A673 (cell line): ENCODE results near the gene LRRN2.

Experiments used
- EZH2 ChIP-seq: fragments of 200-600 bp; sonication (generic); IDR thresholded peaks from 2 replicates; pipeline ENCODE4 v1.6.1; 2017; ENCODE audit warnings: borderline replicate concordance, low read depth, mild to moderate bottlenecking, mixed read lengths, antibody characterized with exemption, low read length; ENCODE audit not compliant: poor library complexity, severe bottlenecking
- TF ChIP-seq, protein P1 (sequence below): fragments of 300-800, 200-600 bp; sonication (generic); conservative IDR thresholded peaks from 2 replicates; pipeline ENCODE4 v1.5.1; 2017; ENCODE audit warnings: low read depth, mild to moderate bottlenecking, antibody characterized with exemption, low read length, moderate library complexity, mixed read lengths

GRCh38 chr1:204641455-204641854 is 44.1 kb downstream of the LRRN2 start:
- TF ChIP-seq, protein P1, sequence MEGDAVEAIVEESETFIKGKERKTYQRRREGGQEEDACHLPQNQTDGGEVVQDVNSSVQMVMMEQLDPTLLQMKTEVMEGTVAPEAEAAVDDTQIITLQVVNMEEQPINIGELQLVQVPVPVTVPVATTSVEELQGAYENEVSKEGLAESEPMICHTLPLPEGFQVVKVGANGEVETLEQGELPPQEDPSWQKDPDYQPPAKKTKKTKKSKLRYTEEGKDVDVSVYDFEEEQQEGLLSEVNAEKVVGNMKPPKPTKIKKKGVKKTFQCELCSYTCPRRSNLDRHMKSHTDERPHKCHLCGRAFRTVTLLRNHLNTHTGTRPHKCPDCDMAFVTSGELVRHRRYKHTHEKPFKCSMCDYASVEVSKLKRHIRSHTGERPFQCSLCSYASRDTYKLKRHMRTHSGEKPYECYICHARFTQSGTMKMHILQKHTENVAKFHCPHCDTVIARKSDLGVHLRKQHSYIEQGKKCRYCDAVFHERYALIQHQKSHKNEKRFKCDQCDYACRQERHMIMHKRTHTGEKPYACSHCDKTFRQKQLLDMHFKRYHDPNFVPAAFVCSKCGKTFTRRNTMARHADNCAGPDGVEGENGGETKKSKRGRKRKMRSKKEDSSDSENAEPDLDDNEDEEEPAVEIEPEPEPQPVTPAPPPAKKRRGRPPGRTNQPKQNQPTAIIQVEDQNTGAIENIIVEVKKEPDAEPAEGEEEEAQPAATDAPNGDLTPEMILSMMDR = no peak
- TF ChIP-seq EZH2 = no peak
